Gastrocnemius medialis (tissue), 4 donors: ENCODE measurements around the gene IQGAP2. TPM values are rescaled to one million over a fixed set of nuclear protein-coding genes. Genes with fewer than 3 reads are reported as not detected.

Experiments used
- ATAC-seq, 2 donors: fragments of 150-250 bp; one replicate each; pipeline ENCODE4 v1.9.1; 2016
- DNase-seq, 2 donors: peaks; one replicate each; pipeline ENCODE4 v3.0.0-alpha.2; 2019
- H3K27ac ChIP-seq, 4 donors: fragments of 200-600 bp; sonication (generic); 1 replicate in 1 of 4; 2 replicates in 3 of 4; pipeline ENCODE4 v1.5.1; 2016 to 2018; ENCODE audit warnings: mild to moderate bottlenecking in 2 of 4, moderate library complexity in 1 of 4
- H3K27me3 ChIP-seq, 3 donors: fragments of 200-600 bp; sonication (generic) in 2 of 3; 1 replicate in 1 of 3; 2 replicates in 2 of 3; pipeline versions ENCODE4 v1.5.1 to v1.6.0; 2016 to 2019; ENCODE audit warnings: mild to moderate bottlenecking in 1 of 3, moderate library complexity in 1 of 3
- H3K36me3 ChIP-seq, 2 donors: fragments of 200-600 bp; sonication (generic) in 1 of 2; one replicate each; pipeline ENCODE4 v1.5.1; 2017 to 2018
- H3K4me1 ChIP-seq, 2 donors: fragments of 200-600 bp; sonication (generic) in 1 of 2; one replicate each; pipeline ENCODE4 v1.5.1; 2016 to 2017; ENCODE audit warnings: mild to moderate bottlenecking in 2 of 2
- H3K4me3 ChIP-seq, 4 donors: fragments of 200-600 bp; sonication (generic) in 3 of 4; 1 replicate in 1 of 4; 2 replicates in 3 of 4; pipeline ENCODE4 v1.5.1; 2016 to 2019; ENCODE audit warnings: mild to moderate bottlenecking in 2 of 4
- H3K9me3 ChIP-seq, 3 donors: fragments of 200-600 bp; sonication (generic) in 2 of 3; 1 replicate in 1 of 3; 2 replicates in 2 of 3; pipeline ENCODE4 v1.5.1; 2016 to 2019
- POLR2A ChIP-seq, 2 donors: fragments of 450-650 bp; IDR thresholded peaks; one replicate each; pipeline ENCODE4 v1.6.1; 2017; ENCODE audit warnings: antibody characterized with exemption in 2 of 2, mild to moderate bottlenecking in 2 of 2, moderate library complexity in 2 of 2
- in situ Hi-C, 4 donors: fragments of 200-750 bp; cut with MboI; loops; one replicate each; pipeline versions ENCODE4 v1.15.0 to v1.8.0; 2017; ENCODE audit warnings: low sequenced_read_pairs in 4 of 4
- intact Hi-C: fragments of 100-400 bp; cut with DNase I; formaldehyde crosslinking; loops from one replicate; pipeline ENCODE4 v1.15.1; 2023; ENCODE audit warnings: low total_unique reads
- total RNA-seq, 4 donors: library from RNA; depleted of rRNA; stranded (reverse); fragments of >200 nt; gene quantifications; one replicate each; pipeline versions ENCODE4 v1.1.0 to v1.2.3, GENCODE V29; 2016
- TF ChIP-seq, protein P1 (sequence below), 5 experiments: fragments of 450-650 bp in 3 of 5; fragments of 200-600 bp in 2 of 5; sonication (generic) in 2 of 5; IDR thresholded peaks in 4 of 5; conservative IDR thresholded peaks in 1 of 5; 1 replicate in 4 of 5; 2 replicates in 1 of 5; pipeline ENCODE4 v1.5.1; 2016 to 2019; ENCODE audit warnings: antibody characterized with exemption in 5 of 5, mild to moderate bottlenecking in 3 of 5, moderate library complexity in 3 of 5

The IQGAP2 gene
- total RNA-seq, 4 donors from 2014 or later = 1.5 to 6.8 (median 2.5) TPM

DNA sequence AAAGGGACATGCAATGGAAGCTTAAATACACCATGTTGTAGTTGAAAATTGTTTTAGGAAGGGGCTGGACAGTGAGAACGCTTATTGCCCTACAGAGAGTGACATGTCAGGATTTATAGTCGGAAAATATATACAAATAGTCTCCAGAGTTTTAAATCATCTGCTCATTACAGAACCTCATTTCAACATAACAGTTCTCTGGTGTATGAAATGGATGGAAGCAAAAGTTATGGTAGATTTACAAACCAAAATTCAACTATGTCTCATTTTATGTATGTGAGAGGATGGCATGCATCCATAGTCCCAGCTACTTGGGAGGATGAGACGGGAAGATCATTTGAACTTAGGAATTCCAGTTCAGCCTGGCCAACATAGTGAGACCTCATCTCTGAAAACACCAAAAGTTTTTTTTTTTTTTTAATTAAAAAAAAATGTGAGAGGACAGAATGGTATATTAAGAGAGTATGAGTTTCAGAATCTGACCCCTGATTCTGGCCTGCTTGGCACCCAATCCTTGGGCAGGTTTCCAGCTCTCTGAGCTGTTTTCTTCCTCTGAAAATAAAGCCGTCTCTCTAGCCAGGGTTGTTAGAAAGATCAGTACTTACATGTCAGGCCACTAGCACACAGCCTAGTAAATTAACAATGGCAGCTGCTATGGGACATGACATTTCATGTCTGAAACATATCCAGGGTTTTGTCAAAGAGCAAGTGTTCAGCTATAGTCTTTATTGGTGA is 40.1 kb downstream of the IQGAP2 start:
- Histone ChIP-seq H3K36me3 (no peaks in the 10 kb centered on the region), H3K9me3 (no peaks in the 10 kb centered on the region), H3K4me3 (no peak overlapping the region), H3K4me1 (no peaks in the 10 kb centered on the region), H3K27me3 (no peaks in the 10 kb centered on the region), H3K27ac (no peak overlapping the region)
- no peak for TF ChIP-seq POLR2A (IDR thresholded peaks at IDR 0.05)
- TF ChIP-seq, protein P1, sequence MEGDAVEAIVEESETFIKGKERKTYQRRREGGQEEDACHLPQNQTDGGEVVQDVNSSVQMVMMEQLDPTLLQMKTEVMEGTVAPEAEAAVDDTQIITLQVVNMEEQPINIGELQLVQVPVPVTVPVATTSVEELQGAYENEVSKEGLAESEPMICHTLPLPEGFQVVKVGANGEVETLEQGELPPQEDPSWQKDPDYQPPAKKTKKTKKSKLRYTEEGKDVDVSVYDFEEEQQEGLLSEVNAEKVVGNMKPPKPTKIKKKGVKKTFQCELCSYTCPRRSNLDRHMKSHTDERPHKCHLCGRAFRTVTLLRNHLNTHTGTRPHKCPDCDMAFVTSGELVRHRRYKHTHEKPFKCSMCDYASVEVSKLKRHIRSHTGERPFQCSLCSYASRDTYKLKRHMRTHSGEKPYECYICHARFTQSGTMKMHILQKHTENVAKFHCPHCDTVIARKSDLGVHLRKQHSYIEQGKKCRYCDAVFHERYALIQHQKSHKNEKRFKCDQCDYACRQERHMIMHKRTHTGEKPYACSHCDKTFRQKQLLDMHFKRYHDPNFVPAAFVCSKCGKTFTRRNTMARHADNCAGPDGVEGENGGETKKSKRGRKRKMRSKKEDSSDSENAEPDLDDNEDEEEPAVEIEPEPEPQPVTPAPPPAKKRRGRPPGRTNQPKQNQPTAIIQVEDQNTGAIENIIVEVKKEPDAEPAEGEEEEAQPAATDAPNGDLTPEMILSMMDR (IDR thresholded peaks at IDR 0.05 in 4 of 5, conservative IDR thresholded peaks at IDR 0.05 in 1 of 5) = no peak
- in situ Hi-C loops (no loop called here), intact Hi-C loops (no loop called here)
- ATAC-seq = no peak
- DNase-seq = no peak

DNA sequence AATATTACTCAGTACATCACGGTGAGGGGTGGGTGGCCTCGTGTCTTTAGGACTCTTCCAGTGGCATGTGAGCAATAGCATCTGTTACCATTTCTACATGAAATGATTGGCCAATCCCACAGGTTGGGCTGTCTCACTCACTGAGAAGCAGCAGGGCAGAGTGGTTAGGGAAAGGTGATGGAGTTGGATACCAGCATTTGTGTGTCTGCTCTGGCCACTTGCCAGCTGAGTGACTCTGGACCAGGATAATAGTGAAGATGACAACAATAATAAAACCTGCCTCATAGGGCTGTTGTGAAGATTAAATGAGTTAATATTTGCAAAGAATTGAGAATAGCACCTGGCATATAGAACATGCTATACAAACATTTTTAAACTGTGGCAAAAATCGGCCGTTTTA is 42.0 kb downstream of the IQGAP2 start:
- no peaks in the 10 kb centered on the region for H3K36me3 ChIP-seq
- ATAC-seq = no peak
- intact Hi-C loops = no loop called here
- in situ Hi-C loops = no loop called here
- H3K4me3 ChIP-seq = no peak overlapping the region
- no peaks in the 10 kb centered on the region for H3K4me1 ChIP-seq
- H3K27me3 ChIP-seq = no peaks in the 10 kb centered on the region
- no peak for TF ChIP-seq POLR2A (IDR thresholded peaks at IDR 0.05)
- TF ChIP-seq, protein P1 (IDR thresholded peaks at IDR 0.05 in 4 of 5, conservative IDR thresholded peaks at IDR 0.05 in 1 of 5) = no peak
- no peaks in the 10 kb centered on the region for H3K9me3 ChIP-seq
- DNase-seq = no peak
- H3K27ac ChIP-seq = no peak overlapping the region

DNA sequence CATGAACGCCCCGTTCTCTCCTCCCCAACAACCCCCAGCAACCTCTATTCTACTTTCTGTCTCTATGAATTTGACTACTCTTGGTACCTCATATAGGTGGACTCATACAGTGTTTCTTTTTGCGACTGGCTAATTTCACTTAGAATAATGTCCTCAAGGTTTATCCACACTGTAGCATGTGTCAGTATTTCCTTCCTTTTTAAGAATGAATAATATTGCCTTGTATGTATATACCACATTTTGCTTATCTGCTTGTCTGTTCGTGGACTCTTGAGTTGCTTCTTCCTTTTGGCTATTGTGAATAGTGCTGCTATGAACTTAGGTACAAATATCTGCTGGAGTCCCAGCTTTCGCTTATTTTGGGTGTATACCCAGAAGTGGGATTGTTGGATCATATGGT is 42.7 kb downstream of the IQGAP2 start:
- H3K4me1 ChIP-seq = no peaks in the 10 kb centered on the region
- H3K27ac ChIP-seq = no peak overlapping the region
- TF ChIP-seq, protein P1 (IDR thresholded peaks at IDR 0.05 in 4 of 5, conservative IDR thresholded peaks at IDR 0.05 in 1 of 5) = no peak
- no peak for TF ChIP-seq POLR2A (IDR thresholded peaks at IDR 0.05)
- ATAC-seq (no peak), DNase-seq (no peak)
- no peaks in the 10 kb centered on the region for H3K9me3 ChIP-seq
- H3K27me3 ChIP-seq = no peaks in the 10 kb centered on the region
- intact Hi-C loops (no loop called here), in situ Hi-C loops (no loop called here)
- H3K36me3 ChIP-seq = no peaks in the 10 kb centered on the region
- no peak overlapping the region for H3K4me3 ChIP-seq

DNA sequence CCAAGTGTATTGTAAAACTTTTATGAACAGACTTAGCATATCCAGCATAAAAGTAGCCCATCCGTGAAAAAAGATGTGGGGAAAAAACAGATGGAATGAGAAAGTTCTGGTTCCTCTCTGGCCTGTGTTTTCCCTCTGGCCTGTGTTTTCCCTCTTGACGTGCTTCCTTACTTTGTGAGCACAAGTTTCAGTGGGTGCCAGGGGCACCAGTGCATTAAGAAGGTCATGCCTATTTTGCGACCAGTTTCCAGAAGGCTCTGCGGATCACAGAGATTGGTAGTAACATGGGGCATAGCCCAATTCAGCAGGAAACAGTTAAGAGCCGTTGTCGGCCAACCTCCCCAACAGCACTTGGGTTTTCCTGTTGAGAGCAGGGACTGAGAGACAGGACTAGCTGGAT is 43.7 kb downstream of the IQGAP2 start:
- Histone ChIP-seq H3K36me3 (no peaks in the 10 kb centered on the region), H3K4me1 (no peaks in the 10 kb centered on the region), H3K27me3 (no peaks in the 10 kb centered on the region), H3K27ac (no peak overlapping the region), H3K4me3 (no peak overlapping the region), H3K9me3 (no peaks in the 10 kb centered on the region)
- ATAC-seq = no peak
- DNase-seq = no peak
- intact Hi-C loops (no loop called here), in situ Hi-C loops (no loop called here)
- TF ChIP-seq, protein P1 (IDR thresholded peaks at IDR 0.05 in 4 of 5, conservative IDR thresholded peaks at IDR 0.05 in 1 of 5) = no peak
- TF ChIP-seq POLR2A (IDR thresholded peaks at IDR 0.05) = no peak

DNA sequence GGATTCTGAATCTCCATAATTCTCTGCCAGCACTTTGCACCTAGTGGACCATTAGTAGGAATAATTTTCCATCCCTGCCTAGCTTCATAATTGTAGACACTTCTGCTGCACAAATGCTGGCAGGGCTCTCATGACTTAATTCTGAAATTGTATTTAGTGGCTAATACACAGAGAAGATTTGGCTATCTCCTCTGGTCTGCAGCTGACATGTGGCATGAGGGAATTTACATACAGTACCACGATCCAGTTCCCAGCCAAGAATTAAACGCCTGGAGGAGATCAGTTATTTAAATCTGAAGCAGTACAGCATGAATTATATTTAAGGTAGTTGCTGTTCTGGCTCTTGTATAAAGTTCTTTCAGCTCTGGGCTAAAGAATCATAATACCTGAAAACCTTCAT is 46.5 kb downstream of the IQGAP2 start:
- H3K4me1 ChIP-seq = no peaks in the 10 kb centered on the region
- no peak overlapping the region for H3K27ac ChIP-seq
- DNase-seq (no peak), ATAC-seq (no peak)
- no peaks in the 10 kb centered on the region for H3K27me3 ChIP-seq
- TF ChIP-seq, protein P1 (IDR thresholded peaks at IDR 0.05 in 4 of 5, conservative IDR thresholded peaks at IDR 0.05 in 1 of 5) = no peak
- no peak for TF ChIP-seq POLR2A (IDR thresholded peaks at IDR 0.05)
- in situ Hi-C loops = no loop called here
- no peaks in the 10 kb centered on the region for H3K9me3 ChIP-seq
- no peaks in the 10 kb centered on the region for H3K36me3 ChIP-seq
- H3K4me3 ChIP-seq = no peak overlapping the region
- intact Hi-C loops = no loop called here
